ENCODE data around the gene PLPPR1. TPM values are rescaled to one million over a fixed set of nuclear protein-coding genes. Genes with fewer than 3 reads are reported as not detected.

PLPPR1 gene
- total RNA-seq, 1 donor from 2014 or later = 3.2 TPM

DNA sequence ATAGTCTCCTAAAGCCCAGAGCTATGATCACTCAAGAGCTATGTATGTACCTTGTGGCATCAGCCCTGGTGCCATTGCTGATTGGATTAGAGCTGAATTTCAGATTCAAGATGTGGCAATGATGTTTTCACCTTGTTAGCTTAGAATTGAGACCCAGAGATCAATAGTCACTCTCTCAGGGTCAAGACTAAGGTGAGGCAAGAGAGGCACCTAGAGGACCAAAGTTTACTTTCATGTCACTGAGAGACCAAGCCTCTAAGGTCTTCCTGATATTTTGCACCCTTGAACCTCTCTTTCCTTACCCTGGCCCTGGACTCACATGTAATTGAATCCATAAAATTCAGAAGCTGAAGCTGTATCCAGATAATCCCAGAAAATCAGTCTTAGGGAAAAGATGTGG lies 313.4 kb downstream of the PLPPR1 start:
- H3K27ac ChIP-seq = no peak overlapping the region
- TF ChIP-seq, protein P1, sequence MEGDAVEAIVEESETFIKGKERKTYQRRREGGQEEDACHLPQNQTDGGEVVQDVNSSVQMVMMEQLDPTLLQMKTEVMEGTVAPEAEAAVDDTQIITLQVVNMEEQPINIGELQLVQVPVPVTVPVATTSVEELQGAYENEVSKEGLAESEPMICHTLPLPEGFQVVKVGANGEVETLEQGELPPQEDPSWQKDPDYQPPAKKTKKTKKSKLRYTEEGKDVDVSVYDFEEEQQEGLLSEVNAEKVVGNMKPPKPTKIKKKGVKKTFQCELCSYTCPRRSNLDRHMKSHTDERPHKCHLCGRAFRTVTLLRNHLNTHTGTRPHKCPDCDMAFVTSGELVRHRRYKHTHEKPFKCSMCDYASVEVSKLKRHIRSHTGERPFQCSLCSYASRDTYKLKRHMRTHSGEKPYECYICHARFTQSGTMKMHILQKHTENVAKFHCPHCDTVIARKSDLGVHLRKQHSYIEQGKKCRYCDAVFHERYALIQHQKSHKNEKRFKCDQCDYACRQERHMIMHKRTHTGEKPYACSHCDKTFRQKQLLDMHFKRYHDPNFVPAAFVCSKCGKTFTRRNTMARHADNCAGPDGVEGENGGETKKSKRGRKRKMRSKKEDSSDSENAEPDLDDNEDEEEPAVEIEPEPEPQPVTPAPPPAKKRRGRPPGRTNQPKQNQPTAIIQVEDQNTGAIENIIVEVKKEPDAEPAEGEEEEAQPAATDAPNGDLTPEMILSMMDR (IDR thresholded peaks at IDR 0.05) = no peak
- TF ChIP-seq EZH2phosphoT487 (IDR thresholded peaks at IDR 0.05) (no peak), EZH2 (IDR thresholded peaks at IDR 0.05) (no peak)
- H4K20me1 ChIP-seq (ENCODE audit: low read depth) = no peaks in the 10 kb centered on the region
- no peaks in the 10 kb centered on the region for H3K79me2 ChIP-seq (ENCODE audit: low read depth)
- H3K9me3 ChIP-seq (ENCODE audit: low read depth) = no peaks in the 10 kb centered on the region
- Mint-ChIP-seq H3K27me3 (ENCODE audit: insufficient read depth, low read depth) (peaks cover 5% of the 10 kb centered on the region), H3K9me3 (peaks cover 2% of the 10 kb centered on the region), H3K4me3 (no peak overlapping the region), H3K27ac (no peak overlapping the region), H3K36me3 (no peaks in the 10 kb centered on the region), H3K4me1 (no peaks in the 10 kb centered on the region)
- H3K36me3 ChIP-seq = no peaks in the 10 kb centered on the region
- no peak for DNase-seq (ENCODE audit: low spot score)
- no peaks in the 10 kb centered on the region for H3K27me3 ChIP-seq
- no peak overlapping the region for H3K4me2 ChIP-seq
- H3K9ac ChIP-seq = no peak overlapping the region
- H3K4me3 ChIP-seq = no peak overlapping the region
- H2AFZ ChIP-seq (replicated peaks) = no peak overlapping the region
- H3F3A ChIP-seq (ENCODE audit: low read depth) = no peaks in the 10 kb centered on the region
- no peaks in the 10 kb centered on the region for H3K4me1 ChIP-seq

DNA sequence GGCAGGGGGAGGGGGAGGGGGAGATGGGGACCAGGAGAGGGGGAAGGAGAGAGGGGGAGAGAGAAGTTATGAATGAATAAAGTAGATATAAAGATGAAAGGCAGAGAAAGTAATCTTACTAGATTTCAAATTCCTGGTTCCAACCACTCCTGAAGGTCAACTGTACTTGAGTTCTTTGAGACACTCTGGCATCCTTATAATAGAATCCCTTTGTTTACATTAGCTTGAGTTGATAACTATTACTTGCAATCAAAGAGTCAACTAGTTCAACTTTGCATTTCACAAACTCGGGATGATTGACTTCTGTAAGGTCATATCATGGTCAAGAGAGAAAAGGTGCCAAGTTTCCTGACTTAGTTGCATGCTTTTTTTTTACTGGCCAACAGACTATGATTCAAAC lies 314.1 kb downstream of the PLPPR1 start:
- no peaks in the 10 kb centered on the region for H3K36me3 Mint-ChIP-seq

DNA sequence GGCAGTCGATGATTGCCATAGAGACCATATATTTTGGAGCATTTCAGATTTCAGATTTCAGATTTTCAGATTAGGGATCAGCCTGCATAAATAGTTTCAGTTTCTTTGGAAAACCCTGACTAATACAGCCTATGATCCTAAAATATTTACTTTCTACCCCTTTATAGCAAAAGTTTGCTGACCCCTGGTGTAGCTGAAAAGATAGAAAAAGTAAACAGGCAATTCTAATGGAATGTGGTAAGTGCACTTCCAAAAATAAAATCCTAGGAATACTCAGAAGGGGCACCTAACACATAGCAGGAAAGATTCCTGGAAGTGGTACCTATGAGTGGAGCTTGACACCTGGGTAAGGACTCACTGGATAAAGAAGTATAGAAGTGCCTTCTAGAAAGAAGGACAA lies 321.8 kb downstream of the PLPPR1 start:
- no peak overlapping the region for H3K4me3 Mint-ChIP-seq
- H4K20me1 ChIP-seq (ENCODE audit: low read depth) = no peaks in the 10 kb centered on the region
- H3K36me3 ChIP-seq = no peaks in the 10 kb centered on the region
- no peaks in the 10 kb centered on the region for H3K9me3 Mint-ChIP-seq
- DNase-seq (ENCODE audit: low spot score) = no peak
- H3K4me1 Mint-ChIP-seq = no peaks in the 10 kb centered on the region
- H3K27me3 Mint-ChIP-seq (ENCODE audit: insufficient read depth, low read depth) = no peaks in the 10 kb centered on the region
- H3K4me1 ChIP-seq = no peaks in the 10 kb centered on the region
- no peaks in the 10 kb centered on the region for H3K79me2 ChIP-seq (ENCODE audit: low read depth)
- no peaks in the 10 kb centered on the region for H3K27me3 ChIP-seq
- no peaks in the 10 kb centered on the region for H3F3A ChIP-seq (ENCODE audit: low read depth)
- no peak for TF ChIP-seq EZH2 (IDR thresholded peaks at IDR 0.05)
- TF ChIP-seq EZH2phosphoT487 (IDR thresholded peaks at IDR 0.05) = no peak
- TF ChIP-seq, protein P1 (IDR thresholded peaks at IDR 0.05) = no peak
- no peak overlapping the region for H3K4me3 ChIP-seq
- H3K9ac ChIP-seq = no peak overlapping the region
- no peaks in the 10 kb centered on the region for H3K36me3 Mint-ChIP-seq
- H3K27ac ChIP-seq = no peak overlapping the region
- H3K4me2 ChIP-seq = no peak overlapping the region
- no peak overlapping the region for H2AFZ ChIP-seq (replicated peaks)
- no peak overlapping the region for H3K27ac Mint-ChIP-seq
- H3K9me3 ChIP-seq (ENCODE audit: low read depth) = no peaks in the 10 kb centered on the region

More for the DNA sequence above, 314.1 kb downstream of the PLPPR1 start:
- Mint-ChIP-seq H3K27ac (no peak overlapping the region), H3K27me3 (ENCODE audit: insufficient read depth, low read depth) (peaks cover 5% of the 10 kb centered on the region), H3K4me1 (no peaks in the 10 kb centered on the region), H3K9me3 (peaks cover 2% of the 10 kb centered on the region), H3K4me3 (no peak overlapping the region)
- H3K9me3 ChIP-seq (ENCODE audit: low read depth) = no peaks in the 10 kb centered on the region
- H3K36me3 ChIP-seq = no peaks in the 10 kb centered on the region
- H4K20me1 ChIP-seq (ENCODE audit: low read depth) = no peaks in the 10 kb centered on the region
- H3F3A ChIP-seq (ENCODE audit: low read depth) = no peaks in the 10 kb centered on the region
- no peaks in the 10 kb centered on the region for H3K79me2 ChIP-seq (ENCODE audit: low read depth)
- no peaks in the 10 kb centered on the region for H3K4me1 ChIP-seq
- no peak overlapping the region for H3K9ac ChIP-seq
- H3K4me2 ChIP-seq = no peak overlapping the region
- TF ChIP-seq EZH2 (IDR thresholded peaks at IDR 0.05) = no peak
- TF ChIP-seq EZH2phosphoT487 (IDR thresholded peaks at IDR 0.05) = no peak
- TF ChIP-seq, protein P1 (IDR thresholded peaks at IDR 0.05) = no peak
- H3K27ac ChIP-seq = no peak overlapping the region
- no peak overlapping the region for H3K4me3 ChIP-seq
- no peaks in the 10 kb centered on the region for H3K27me3 ChIP-seq
- DNase-seq (ENCODE audit: low spot score) = no peak
- no peak overlapping the region for H2AFZ ChIP-seq (replicated peaks)

Measured in neural progenitor cell (in vitro differentiated cells).